Neural progenitor cell (in vitro differentiated cells): ENCODE results near the gene CDC42BPA.

Experiments
- CTCF ChIP-seq: fragments of 200-600 bp; sonication (generic); IDR thresholded peaks from 2 replicates; pipeline ENCODE4 v1.5.1; 2017; ENCODE audit warnings: antibody characterized with exemption, mild to moderate bottlenecking
- EZH2 ChIP-seq: fragments of 200-600 bp; sonication (generic); IDR thresholded peaks from 2 replicates; pipeline ENCODE4 v1.6.1; 2017; ENCODE audit warnings: antibody characterized with exemption, mild to moderate bottlenecking, moderate library complexity

GRCh38 chr1:226964611-226965486 lies 353.4 kb downstream of the CDC42BPA start:
- TF ChIP-seq CTCF (no peak), EZH2 (no peak)
